COLO668 (cell line): Measurements from ENCODE around the gene BRD4.

Experiments used
- DNase-seq: peaks from one replicate; lab custom pipeline; 2025; ENCODE audit not compliant: unreplicated experiment; lab: John Stamatoyannopoulos, UW

Gene BRD4

DNA sequence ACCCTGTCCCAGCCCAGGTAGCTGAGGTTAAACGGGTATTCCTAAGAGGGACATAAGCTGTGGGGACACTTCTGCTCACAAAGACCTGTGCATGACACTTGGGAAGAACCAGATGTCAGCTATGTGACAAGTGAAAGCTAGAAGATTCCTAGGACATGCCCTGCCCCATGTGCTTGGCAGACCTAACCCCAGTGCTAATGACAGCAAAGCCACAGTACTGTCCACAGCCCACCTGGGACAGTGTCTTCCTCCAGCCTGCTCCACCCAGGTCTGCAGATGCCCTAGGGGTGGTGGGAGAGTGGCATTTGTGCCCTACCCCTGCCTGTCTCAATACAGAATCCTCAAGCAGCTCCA lies 81.7 kb downstream of the BRD4 start:
- DNase-seq: no peak

DNA sequence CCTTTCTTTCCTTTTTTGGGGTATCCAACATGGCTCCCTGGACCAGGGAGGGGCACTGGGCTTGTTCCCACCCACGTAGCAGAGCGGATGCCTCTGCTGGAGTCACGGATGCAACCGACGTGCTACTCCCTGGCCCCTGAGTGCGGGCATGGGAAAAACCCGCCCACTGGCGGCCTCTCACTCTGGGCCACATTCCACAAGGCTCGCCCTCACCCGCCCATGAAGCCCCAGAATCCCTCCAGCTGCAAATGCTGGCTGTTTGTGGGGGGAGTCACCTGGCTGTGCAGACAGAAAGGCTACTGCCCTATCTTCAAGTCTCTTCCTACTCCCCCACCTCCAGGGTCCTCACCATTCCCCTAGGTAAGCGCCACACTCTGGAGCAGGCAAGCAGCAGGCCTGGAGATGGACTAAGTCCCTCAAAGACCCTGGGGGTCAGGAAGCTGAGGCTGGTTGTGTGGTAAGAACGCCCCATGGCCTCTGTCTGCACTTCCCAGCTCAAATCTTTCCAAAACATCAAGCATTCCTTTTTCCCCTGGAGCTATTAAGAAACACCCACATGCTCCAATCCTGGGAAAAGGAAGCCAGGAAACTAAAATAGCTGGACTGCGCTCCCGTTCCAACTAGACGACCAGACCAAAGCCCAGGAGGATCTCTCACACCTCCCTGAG lies 82.2 kb downstream of the BRD4 start:
- DNase-seq: no peak

DNA sequence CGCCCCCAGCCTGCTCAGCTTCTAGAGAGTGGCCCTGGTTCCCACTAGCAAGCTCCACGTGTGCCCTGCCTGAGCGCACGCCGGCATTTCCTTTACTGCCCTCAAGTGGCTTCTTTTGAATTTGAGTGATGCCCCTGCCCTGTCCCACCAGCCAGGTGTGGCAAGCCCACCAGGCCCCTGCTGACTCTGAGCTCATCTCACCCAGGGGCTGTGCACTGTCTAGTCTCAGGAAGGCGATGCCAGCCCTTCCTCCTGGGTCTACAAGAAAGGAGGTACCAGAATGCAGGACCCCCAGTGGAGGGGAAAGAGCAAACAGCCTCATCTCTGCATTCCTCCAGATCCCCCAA lies 82.8 kb downstream of the BRD4 start:
- DNase-seq: no peak

DNA sequence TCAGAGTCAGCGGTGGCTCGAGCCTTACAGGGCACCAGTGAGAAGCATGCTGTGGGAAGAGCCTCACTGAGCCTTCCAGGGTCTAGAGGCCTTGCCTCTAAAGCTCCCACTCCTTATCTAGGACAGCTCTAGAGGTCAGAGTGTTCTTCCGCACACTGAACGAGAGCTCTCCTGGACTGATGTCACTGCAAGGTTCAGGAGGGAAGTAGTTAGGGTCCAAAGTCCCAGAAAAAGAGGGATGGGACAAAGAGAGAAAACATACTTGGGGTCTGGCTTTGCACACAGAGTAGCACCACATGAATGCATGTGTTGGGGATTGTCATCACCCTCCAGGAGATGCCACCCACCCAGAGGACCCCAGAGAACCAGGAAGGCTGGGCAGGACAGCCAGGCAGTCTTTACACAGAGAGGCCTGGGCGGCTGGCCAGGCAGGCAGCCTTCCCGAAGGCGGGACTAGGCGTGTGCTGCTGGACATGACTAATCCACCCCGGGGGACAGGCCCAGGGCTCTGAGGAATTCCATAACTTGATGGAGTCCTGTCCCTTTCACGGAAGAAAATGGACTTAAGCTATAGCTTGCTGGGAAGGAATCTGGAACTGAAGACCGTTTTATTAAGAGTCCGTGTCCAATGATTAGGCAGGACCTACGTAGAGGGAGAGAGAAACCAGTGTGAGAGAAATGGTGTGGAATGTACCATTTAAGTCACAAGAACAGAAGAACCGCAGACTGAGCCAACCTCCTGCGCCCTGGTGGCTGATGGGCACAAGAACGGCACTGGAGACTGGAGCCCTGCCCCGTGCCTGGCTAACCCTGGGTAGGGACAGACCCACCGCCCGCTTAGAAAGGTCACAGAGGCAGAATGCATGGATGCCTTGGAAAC lies 83.5 kb downstream of the BRD4 start:
- no peak for DNase-seq

- no peak for DNase-seq
Observed at GRCh38 chr19:15248106-15248505, 84.2 kb downstream of the BRD4 start.

- DNase-seq: no peak
Observed at GRCh38 chr19:15247107-15248014, 85.0 kb downstream of the BRD4 start.

DNA sequence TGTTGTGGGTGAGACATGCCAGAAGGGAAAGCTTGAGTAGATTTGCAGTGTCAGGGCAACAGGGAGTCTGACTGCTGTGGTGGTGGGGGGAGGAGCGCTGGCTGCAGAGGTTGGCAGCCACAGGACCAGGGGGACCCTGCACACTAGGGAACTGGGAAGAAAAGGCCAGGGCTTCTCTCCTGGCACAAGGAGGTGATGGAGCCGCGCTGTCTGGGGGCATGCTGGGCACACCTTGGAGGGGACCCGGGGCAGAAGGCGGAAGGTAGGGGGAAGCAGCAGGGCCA lies 86.2 kb downstream of the BRD4 start:
- no peak for DNase-seq

DNA sequence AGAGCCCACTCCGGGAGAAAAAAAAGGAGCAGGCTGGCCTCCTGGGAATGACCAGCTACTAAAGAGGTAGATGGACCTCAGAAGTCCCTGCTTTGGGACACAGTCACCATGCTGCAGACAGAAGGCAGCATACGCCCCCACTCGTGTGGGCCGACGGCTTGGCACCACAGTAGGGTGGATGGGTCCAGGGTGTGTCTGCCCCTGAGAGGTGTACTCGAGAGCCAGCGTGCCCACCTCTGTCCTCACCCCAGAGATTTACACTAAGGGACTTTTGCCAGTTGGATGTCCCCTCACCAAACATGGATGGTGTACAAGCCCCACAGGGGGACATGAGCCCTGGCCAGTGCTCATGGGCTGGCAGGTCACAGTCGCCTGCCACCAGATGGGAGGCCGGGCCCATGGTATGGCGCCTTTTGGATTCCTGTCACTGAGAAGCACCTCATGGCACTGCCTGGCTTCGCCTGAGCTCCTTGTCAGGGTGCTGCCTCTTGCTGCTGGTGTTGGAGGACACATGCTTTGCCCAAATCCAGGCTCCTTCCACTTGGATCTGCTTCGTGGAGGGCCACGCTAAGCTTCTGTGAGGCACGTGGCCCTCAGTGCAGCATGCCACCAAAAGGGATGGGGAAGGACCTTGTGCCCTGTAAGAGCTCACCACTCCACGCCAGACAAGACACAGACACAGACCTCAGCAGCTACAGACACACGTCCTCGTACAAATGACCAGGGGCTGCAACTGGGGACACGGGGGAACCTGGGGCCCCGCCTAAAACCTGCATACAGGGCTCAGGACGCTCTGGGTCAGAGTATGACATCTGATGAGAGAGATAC lies 86.8 kb downstream of the BRD4 start:
- no peak for DNase-seq

GRCh38 chr19:15244808-15245207 lies 87.5 kb downstream of the BRD4 start:
- DNase-seq: no peak

GRCh38 chr19:15244106-15244803 lies 88.1 kb downstream of the BRD4 start:
- no peak for DNase-seq

DNA sequence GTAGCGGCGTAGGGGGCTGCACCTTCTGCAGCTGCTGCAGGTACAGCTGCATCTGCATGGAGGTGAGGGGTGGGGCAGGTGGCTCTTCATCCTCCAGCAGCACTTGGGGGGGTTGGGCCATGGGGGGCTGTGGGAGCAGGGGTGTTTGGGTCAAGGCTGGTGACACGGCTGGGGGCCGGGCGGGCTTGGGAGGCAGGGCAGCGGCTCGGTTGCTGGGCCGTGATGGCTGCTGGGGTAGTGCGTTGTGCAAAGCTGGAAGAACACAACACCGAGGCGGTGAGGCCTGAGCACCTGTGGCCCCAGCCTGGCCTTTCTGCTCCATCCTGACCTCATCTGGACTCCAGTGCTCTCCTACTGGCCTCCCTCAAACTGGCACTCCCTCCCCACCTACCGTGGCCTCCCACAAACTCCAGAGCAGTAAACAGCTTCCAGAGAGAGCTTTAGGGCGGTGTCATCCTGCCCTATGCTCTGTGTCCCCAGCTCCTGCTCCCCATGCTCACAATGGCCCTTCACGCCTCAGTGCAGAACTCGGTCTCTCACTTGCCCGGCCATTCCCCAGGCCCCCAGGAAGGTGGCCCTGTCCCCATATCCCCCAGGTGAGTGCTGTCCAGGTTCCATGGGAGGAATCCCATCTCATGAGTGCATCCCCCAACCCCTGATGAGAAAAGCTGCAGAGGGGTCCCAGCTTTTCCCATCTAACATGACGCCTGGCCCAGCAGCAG lies 88.9 kb downstream of the BRD4 start:
- no peak for DNase-seq

GRCh38 chr19:15241259-15241910 lies 91.0 kb downstream of the BRD4 start:
- no peak for DNase-seq

DNA sequence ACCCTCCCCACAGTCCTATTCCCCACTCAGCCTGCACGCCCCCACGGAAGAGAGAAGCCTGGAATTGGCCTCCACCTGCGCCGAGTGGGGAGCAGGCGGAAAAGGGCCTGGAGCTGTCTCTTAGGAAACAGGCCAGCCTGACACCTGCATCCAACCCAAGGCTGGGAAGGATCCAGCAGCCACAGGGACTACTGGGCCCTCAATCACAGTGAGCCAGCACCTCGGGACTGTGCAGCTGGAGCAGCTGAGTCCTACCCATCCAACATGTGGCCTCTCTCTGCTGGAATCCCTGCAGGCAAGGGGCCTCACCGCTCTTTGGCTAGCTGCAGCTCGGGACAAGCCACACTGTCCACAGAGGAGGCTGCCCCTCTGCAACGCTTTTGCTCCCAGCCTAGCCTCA lies 91.8 kb downstream of the BRD4 start:
- DNase-seq: no peak

DNA sequence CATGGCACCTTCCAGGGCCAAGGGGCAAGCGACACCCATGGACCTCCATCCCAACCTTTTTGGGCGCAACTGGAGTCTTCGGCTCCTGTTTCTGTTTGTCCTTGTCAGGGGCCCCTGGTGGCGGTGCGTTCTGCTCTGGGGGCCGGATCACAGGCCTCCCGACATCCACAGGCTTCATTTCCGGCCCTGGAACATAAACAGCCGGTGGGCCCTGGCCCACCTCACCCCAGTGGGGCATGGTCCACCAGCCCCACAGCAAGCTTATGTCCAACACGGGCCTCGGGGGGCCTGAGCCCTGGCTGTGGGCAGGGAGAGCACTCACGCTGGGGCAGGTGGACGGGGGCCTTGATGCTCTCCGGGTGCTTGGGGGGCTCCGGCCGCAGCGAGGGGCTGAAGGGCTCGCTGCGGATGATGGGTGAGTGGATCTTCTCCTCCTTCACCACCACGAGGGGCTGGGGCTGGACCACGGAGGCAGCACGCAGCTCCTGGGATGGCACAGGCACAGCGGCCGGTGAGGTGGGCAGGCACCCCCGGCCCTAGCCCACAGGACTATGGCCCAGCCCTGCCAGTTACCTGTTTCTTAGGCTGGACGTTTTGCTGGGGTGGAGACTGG lies 92.9 kb downstream of the BRD4 start:
- DNase-seq: no peak

GRCh38 chr19:15238639-15239155 lies 93.6 kb downstream of the BRD4 start:
- DNase-seq: no peak

GRCh38 chr19:15237759-15238638 lies 94.3 kb downstream of the BRD4 start:
- no peak for DNase-seq

GRCh38 chr19:15236886-15237285 lies 95.5 kb downstream of the BRD4 start:
- DNase-seq: no peak

DNA sequence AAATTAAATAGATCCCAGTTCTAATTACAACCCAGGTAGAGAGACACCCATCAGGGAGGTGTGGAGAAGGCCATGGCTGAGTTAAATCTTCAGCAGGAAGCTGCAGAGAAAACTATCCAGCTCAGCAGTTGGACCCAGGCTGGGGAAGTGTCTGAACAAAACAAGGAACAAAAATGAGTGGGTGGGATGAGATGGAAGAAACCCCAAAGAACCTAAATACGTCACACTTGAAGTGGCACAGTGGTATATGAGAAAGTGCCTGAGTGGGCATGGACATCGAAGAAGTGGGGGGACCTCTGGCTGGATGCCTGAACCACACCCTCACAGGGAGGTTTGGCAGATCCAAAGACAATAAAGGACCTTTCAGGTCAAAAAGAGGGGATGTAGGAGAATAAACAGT lies 96.6 kb downstream of the BRD4 start:
- DNase-seq: no peak
